ENCODE measurements around the gene CUEDC2. TPM values are rescaled to one million over a fixed set of nuclear protein-coding genes. Genes with fewer than 3 reads are reported as not detected.

CUEDC2 gene
- total RNA-seq, 1 experiment from 2014 or later, result 40.2 TPM

GRCh38 chr10:102419269-102420180 is 12.8 kb downstream of the CUEDC2 start (continued):
- TF ChIP-seq ATF6 (CRISPR knock-in tag; IDR thresholded peaks at IDR 0.05), result no peak
- TF ChIP-seq, protein P1, sequence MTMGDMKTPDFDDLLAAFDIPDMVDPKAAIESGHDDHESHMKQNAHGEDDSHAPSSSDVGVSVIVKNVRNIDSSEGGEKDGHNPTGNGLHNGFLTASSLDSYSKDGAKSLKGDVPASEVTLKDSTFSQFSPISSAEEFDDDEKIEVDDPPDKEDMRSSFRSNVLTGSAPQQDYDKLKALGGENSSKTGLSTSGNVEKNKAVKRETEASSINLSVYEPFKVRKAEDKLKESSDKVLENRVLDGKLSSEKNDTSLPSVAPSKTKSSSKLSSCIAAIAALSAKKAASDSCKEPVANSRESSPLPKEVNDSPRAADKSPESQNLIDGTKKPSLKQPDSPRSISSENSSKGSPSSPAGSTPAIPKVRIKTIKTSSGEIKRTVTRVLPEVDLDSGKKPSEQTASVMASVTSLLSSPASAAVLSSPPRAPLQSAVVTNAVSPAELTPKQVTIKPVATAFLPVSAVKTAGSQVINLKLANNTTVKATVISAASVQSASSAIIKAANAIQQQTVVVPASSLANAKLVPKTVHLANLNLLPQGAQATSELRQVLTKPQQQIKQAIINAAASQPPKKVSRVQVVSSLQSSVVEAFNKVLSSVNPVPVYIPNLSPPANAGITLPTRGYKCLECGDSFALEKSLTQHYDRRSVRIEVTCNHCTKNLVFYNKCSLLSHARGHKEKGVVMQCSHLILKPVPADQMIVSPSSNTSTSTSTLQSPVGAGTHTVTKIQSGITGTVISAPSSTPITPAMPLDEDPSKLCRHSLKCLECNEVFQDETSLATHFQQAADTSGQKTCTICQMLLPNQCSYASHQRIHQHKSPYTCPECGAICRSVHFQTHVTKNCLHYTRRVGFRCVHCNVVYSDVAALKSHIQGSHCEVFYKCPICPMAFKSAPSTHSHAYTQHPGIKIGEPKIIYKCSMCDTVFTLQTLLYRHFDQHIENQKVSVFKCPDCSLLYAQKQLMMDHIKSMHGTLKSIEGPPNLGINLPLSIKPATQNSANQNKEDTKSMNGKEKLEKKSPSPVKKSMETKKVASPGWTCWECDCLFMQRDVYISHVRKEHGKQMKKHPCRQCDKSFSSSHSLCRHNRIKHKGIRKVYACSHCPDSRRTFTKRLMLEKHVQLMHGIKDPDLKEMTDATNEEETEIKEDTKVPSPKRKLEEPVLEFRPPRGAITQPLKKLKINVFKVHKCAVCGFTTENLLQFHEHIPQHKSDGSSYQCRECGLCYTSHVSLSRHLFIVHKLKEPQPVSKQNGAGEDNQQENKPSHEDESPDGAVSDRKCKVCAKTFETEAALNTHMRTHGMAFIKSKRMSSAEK (CRISPR knock-in tag; IDR thresholded peaks at IDR 0.05; ENCODE audit: borderline replicate concordance), result no peak
- TF ChIP-seq, protein P2, sequence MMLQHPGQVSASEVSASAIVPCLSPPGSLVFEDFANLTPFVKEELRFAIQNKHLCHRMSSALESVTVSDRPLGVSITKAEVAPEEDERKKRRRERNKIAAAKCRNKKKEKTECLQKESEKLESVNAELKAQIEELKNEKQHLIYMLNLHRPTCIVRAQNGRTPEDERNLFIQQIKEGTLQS (CRISPR knock-in tag; conservative IDR thresholded peaks at IDR 0.05), result no peak
- TF ChIP-seq ZNF317 (CRISPR knock-in tag; IDR thresholded peaks at IDR 0.05; ENCODE audit: borderline replicate concordance, low read depth), result no peak
- TF ChIP-seq CTCF (IDR thresholded peaks at IDR 0.05), result no peak
- TF ChIP-seq ZBTB21 (CRISPR knock-in tag; IDR thresholded peaks at IDR 0.05; ENCODE audit: borderline replicate concordance), result no peak; the same call in 1 of the 2 replicates
- TF ChIP-seq, protein P3, sequence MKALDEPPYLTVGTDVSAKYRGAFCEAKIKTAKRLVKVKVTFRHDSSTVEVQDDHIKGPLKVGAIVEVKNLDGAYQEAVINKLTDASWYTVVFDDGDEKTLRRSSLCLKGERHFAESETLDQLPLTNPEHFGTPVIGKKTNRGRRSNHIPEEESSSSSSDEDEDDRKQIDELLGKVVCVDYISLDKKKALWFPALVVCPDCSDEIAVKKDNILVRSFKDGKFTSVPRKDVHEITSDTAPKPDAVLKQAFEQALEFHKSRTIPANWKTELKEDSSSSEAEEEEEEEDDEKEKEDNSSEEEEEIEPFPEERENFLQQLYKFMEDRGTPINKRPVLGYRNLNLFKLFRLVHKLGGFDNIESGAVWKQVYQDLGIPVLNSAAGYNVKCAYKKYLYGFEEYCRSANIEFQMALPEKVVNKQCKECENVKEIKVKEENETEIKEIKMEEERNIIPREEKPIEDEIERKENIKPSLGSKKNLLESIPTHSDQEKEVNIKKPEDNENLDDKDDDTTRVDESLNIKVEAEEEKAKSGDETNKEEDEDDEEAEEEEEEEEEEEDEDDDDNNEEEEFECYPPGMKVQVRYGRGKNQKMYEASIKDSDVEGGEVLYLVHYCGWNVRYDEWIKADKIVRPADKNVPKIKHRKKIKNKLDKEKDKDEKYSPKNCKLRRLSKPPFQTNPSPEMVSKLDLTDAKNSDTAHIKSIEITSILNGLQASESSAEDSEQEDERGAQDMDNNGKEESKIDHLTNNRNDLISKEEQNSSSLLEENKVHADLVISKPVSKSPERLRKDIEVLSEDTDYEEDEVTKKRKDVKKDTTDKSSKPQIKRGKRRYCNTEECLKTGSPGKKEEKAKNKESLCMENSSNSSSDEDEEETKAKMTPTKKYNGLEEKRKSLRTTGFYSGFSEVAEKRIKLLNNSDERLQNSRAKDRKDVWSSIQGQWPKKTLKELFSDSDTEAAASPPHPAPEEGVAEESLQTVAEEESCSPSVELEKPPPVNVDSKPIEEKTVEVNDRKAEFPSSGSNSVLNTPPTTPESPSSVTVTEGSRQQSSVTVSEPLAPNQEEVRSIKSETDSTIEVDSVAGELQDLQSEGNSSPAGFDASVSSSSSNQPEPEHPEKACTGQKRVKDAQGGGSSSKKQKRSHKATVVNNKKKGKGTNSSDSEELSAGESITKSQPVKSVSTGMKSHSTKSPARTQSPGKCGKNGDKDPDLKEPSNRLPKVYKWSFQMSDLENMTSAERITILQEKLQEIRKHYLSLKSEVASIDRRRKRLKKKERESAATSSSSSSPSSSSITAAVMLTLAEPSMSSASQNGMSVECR (CRISPR knock-in tag; IDR thresholded peaks at IDR 0.05; ENCODE audit: borderline replicate concordance), result 0 out of 2 replicates have a peak, but pooled peaks have one; percentile 21
- TF ChIP-seq, protein P4, sequence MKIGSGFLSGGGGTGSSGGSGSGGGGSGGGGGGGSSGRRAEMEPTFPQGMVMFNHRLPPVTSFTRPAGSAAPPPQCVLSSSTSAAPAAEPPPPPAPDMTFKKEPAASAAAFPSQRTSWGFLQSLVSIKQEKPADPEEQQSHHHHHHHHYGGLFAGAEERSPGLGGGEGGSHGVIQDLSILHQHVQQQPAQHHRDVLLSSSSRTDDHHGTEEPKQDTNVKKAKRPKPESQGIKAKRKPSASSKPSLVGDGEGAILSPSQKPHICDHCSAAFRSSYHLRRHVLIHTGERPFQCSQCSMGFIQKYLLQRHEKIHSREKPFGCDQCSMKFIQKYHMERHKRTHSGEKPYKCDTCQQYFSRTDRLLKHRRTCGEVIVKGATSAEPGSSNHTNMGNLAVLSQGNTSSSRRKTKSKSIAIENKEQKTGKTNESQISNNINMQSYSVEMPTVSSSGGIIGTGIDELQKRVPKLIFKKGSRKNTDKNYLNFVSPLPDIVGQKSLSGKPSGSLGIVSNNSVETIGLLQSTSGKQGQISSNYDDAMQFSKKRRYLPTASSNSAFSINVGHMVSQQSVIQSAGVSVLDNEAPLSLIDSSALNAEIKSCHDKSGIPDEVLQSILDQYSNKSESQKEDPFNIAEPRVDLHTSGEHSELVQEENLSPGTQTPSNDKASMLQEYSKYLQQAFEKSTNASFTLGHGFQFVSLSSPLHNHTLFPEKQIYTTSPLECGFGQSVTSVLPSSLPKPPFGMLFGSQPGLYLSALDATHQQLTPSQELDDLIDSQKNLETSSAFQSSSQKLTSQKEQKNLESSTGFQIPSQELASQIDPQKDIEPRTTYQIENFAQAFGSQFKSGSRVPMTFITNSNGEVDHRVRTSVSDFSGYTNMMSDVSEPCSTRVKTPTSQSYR (CRISPR knock-in tag; IDR thresholded peaks at IDR 0.05), result 0 out of 2 replicates have a peak, but pooled peaks have one; percentile 33
- TF ChIP-seq, protein P5, sequence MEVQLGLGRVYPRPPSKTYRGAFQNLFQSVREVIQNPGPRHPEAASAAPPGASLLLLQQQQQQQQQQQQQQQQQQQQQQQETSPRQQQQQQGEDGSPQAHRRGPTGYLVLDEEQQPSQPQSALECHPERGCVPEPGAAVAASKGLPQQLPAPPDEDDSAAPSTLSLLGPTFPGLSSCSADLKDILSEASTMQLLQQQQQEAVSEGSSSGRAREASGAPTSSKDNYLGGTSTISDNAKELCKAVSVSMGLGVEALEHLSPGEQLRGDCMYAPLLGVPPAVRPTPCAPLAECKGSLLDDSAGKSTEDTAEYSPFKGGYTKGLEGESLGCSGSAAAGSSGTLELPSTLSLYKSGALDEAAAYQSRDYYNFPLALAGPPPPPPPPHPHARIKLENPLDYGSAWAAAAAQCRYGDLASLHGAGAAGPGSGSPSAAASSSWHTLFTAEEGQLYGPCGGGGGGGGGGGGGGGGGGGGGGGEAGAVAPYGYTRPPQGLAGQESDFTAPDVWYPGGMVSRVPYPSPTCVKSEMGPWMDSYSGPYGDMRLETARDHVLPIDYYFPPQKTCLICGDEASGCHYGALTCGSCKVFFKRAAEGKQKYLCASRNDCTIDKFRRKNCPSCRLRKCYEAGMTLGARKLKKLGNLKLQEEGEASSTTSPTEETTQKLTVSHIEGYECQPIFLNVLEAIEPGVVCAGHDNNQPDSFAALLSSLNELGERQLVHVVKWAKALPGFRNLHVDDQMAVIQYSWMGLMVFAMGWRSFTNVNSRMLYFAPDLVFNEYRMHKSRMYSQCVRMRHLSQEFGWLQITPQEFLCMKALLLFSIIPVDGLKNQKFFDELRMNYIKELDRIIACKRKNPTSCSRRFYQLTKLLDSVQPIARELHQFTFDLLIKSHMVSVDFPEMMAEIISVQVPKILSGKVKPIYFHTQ (CRISPR knock-in tag; IDR thresholded peaks at IDR 0.05), result no peak
- TF ChIP-seq NFATC4 (CRISPR knock-in tag; IDR thresholded peaks at IDR 0.05), result no peak
- TF ChIP-seq, protein P6, sequence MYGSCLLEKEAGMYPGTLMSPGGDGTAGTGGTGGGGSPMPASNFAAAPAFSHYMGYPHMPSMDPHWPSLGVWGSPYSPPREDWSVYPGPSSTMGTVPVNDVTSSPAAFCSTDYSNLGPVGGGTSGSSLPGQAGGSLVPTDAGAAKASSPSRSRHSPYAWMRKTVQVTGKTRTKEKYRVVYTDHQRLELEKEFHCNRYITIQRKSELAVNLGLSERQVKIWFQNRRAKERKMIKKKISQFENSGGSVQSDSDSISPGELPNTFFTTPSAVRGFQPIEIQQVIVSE (CRISPR knock-in tag; IDR thresholded peaks at IDR 0.05; ENCODE audit: borderline replicate concordance), result no peak
- no peak for TF ChIP-seq JUN (CRISPR knock-in tag; IDR thresholded peaks at IDR 0.05)
- no peak; the same call in 1 of the 2 replicates for TF ChIP-seq NFE2L1 (CRISPR knock-in tag; IDR thresholded peaks at IDR 0.05)
- TF ChIP-seq TEAD4 (CRISPR knock-in tag; IDR thresholded peaks at IDR 0.05), result no peak
- no peak for TF ChIP-seq ZNF121 (CRISPR knock-in tag; IDR thresholded peaks at IDR 0.05)

Measured in WTC11 (cell line).